NCI-H2107 treated with DMSO at 0.1 percent for 48 hours (cell line): ENCODE data around the gene BTN3A1.
"Not testable (repeated sequence)": the region's sequence is repeated elsewhere in the genome, so short reads cannot be mapped to it uniquely, and the experiment has no call there.

Experiments used
- DNase-seq: peaks from one replicate; lab custom pipeline; 2025; ENCODE audit not compliant: unreplicated experiment; lab: John Stamatoyannopoulos, UW

Gene BTN3A1

DNA sequence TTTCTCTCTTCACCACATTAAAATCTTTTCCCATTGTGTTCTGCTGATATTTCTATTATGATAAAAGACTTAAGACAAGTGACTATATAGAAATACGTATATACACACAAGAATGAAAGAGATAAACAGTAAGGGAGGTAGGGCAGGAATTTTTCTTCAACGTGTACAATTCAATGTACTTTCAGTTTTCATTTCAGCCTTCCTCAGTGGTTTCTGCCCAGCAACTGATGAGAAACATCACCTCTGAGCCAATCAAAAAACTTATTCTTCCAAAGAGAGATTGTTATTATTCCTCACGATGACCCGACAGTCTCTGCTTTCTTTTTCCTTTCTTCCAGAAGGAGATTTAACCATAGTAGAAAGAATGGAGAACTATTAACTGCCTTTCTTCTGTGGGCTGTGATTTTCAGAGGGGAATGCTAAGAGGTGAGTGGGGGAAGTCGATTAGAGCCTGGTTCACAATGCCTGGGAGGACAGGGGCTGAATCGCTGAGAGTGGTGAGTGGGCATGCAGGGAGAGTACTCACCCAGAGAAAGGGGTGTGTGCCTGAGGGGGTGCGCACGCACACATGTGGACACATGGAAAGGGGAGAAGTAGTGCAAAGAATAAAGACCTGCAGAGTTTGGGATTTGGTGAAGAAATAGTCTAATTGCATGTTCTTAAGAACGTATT is at the start of gene BTN3A1:
Gene BTN3A1, plus strand, starts transcription at position 289 of the 672 bp plus-strand sequence. CDS start 3,289 bp downstream, outside the sequence.
- peak; percentile 76 for DNase-seq

DNA sequence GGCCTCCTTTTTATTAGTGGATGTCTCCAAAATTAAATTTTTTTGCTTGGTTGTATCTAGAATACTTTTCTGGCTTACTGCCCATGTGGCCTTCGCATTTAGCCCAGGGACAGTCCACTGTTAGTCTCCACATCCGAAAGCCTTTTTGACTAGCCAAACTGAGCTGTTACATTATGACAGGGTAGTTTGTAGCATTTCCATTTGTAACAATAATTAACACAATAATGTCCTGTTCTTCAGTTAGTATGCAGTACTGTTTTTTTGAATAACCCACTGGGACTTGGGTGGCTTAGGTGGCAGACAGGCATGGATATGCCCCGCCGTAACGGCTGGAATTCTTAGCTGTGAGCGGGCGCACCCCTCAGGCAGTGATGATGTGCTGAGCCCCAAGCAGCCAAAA is 49.8 kb upstream of the BTN3A1 start:
- DNase-seq = no peak

DNA sequence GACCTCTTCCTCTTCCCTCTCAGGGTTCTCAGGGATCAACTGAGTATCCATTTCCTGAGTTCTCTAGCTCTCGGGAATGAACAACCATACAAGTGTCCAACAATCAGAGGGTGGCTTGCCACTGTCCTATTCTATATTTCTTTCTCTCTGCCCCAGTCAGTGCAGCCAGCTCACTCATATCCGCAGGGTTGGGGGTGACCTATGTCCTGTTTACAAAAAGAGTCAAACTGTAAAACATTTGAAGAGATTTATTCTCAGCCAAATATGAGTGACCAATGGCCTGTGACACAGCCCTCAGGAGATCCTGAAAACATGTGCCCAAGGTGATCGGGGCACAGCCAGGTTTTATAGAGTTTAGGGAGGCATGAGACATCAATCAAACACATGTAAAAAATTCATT is 47.9 kb upstream of the BTN3A1 start:
- no peak for DNase-seq

DNA sequence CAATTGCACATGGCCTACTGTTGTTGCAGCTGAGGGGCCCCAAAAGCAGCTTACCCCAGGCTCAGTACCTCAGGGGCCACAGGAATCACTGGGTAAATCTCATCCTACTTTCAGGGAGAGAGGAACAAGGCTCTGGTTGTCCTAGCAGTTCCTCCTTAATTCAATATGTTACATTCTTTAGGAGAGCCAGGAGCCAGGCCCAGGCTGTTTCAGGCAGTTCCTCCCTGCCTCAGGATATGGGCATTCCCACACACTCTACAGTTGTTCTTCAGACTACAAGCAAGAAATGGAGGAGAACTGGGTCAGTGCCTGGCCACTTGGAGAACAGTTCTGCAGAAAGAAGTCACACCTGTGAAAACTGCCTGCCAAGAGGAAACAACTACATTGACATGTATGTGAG is 46.7 kb upstream of the BTN3A1 start:
- no peak for DNase-seq

DNA sequence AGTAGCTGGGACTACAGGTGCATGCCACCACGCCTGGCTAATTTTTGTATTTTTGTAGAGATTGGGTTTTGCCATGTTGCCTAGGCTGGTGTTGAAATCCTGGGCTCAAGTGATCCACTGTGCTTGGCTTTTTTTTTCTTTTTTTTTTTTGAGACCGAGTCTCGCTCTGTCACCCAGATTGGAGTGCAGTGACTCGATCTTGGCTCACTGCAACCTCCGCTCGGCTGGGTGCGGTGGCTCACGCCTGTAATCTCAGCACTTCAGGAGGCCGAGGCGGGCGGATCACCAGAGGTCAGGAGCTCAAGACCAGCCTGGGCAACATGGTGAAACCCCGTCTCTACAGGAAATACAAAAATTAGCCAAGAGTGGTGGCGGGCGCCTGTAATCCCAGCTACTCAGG is 44.5 kb upstream of the BTN3A1 start:
- not testable (repeated sequence) for DNase-seq

DNA sequence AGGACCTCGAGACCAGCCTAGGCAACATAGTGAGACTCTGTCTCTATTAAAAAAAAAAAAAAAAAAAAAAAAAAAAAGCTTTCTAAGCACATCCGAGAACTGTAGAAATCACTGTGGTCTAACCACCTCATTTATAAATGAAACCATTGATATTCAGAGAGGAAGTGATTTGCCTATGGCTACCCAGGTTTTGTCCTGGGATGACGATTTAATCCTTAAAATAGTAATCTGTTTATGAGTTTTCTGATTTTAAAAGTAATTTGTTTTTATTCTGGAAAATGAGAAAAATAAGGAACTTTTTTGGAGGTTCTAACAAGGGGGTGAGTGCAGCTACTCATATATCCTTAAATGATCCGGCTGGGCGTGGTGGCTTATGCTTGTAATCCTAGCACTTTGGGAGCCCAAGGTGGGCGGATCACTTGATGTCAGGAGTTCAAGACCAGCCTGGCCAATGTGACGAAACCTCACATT is 43.5 kb upstream of the BTN3A1 start:
- no peak for DNase-seq

DNA sequence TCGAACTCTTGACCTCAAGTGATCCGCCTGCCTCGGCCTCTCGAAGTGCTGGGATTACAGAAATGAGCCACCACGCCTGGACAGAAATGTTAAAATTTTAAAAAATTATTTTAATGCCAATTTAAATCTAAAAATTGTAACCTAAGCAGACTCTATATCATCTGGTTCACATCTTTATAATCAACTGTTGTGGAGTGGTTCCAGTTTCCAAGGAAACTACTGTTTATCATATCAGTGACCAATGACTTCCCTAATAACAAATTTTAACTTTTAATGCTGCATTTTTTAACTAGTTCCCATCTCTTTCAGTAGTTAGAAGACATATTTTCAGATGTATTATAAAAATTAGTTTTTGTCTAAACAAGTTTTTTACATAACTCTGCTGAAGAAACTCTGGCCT is 42.3 kb upstream of the BTN3A1 start:
- no peak for DNase-seq

DNA sequence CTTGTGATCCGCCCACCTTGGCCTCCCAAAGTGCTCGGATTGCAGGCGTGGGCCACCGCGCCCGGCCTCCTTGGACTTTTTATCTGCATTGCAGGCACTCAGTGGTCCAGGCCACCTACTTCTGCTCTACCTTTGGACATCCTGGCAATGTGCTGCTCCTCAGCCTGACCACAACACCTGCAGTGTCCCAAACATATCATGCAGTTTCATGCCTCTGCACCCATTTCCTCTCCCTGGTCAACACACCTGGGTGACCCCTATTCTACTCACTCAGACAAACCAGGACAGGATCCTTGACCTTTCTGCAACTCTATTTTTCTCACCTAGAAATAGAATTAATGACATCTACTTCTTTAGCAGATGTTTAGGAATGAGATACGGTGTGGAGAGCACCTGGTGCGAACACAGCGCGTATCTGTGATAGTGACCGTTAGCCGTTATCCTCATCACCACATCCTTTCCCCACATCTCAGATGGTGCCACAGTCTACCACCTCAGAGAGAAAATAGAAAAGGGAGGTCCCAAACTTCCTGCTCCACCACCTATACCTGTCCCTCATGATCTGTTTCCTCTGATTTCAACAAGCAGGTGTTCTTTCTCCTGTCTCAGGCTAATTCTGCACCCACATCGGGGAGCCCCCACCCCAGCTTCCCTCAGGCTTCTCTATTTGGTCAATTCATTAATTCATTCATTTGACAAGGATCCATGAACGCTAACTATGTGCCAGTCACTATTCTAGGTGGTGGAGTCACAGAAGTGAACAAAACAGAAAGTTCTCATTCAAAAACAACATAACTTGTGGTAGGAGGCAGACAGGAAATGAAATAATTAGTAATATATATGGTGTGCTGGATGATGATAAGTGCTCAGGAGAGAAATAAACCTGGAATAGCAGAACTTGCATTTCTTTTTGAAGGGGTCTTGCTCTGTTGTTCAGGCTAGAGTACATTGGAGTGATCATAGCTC is 41.3 kb upstream of the BTN3A1 start:
- DNase-seq = no peak

DNA sequence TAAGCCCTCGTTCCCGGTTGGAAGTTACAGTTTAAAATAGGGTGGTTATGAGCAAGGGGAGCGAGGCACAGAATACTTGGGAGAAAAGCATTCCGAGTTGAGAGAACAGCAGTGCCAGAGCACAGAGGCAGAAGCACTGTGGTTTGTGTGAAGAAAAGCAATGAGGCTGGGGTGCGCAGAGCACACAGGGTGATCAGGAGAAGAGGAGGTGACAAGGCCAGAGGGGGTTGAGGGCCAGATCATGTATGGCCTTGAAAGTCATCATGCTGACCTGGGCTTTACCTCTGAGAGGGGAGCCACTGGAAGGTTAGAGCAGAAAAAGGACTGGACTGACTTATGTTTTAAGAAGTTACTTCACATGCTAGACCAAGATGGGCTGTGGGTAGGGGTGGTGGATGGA is 40.5 kb upstream of the BTN3A1 start:
- no peak for DNase-seq

DNA sequence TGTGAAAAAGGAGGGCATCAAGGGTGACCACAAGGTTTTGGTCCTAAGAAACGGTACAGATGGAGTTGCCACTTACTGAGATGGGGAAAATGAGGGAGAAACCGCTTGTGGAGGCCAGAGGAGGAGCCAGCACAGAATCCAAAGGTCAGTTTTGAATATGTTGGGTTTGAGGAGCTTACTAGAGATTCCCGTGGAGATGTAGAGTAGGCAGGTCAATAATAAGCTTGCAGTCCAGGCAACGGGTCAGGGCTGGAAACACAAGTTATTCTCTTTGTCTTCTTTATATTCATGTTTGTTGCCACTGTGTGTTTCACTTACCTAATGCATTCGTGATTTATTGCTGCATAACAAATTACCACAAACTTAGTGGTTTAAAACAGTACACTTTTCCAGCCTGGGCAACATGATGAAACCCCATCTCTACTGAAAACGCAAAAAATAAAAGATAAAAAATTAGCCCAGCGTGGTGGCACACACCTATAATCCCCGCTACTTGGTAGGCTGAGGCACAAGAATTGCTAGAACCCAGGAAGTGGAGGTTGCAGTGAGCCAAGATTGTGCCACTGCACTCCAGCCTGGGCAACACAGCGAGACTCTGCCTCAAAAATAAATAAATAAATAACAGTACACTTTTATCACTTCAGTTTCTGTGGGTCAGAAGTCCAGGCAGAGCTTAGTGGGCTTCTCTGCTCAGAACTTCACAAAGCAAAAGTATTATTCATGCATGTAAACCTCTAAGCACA is 39.8 kb upstream of the BTN3A1 start:
- no peak for DNase-seq

DNA sequence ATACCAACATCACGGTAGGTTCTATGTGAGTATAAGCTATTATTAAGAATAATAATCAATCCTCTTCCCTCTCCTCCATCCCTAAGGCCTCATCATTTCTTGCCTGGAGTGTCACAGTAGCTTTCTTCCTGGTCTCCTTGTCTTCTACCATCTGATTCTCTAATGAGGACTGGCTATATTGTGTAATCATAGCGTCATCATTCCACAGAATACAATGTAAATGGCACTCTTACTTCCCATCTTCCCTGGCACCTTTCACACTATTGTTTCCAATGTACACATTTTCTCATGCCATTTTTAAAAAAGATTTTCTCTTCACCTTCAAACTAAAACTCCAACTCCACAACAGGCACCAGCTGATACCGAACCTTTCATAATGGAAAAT is 39.2 kb upstream of the BTN3A1 start:
- DNase-seq = no peak

DNA sequence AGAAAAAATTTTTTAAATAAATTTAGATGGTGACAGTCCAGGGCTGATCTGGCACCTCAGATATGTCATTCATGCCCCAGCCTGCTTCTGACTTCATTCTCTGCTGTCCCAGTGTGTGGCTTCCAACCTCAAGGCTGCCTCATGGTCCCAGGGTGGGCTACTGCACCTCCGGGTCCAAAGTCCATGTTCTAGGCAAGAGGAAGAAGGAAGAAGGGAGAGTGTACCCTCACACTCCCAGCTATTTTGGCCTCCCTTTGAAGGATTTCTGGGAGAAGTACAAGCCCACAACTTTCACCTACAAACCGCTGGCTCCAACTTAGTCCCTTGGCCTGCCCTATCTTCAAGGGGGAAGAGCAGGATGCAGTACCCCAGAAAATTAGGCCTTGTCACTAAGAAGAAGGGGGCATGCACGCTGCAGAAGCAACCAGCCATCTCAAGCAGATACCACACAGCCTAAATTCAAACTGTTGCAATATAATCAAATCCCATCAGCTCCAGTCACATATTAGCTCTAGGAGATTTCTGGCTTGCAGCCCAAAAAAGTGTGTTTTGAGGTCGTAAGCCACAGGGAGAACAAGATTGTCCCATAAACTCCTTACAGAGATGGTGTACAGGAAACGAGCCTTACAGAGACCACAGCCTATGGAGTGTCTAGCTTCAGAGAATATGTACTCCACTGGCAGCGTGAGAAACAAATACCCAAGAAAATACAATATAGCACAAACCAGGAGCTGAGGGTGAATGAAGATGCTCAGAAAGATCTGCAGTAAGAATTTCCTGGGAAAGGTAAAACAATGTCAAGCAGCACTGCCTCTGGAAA is 38.0 kb upstream of the BTN3A1 start:
- DNase-seq = peak; percentile 8

DNA sequence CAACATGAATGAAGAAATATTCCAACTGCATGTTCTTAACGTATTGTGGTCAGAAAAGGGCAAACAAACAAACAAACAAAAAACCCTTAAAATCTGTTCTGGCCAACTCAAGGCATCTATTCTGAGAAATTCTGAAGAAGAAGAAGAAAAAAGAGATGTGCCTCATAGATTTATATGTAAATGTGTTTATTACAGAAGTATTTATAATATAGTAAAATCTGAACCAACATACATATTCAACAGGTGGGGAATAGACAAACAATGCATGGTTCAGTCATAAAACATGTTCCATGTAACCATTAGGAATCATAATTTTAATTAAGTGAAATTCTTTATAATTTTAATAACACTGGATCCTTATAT is 36.5 kb upstream of the BTN3A1 start:
- no peak for DNase-seq

DNA sequence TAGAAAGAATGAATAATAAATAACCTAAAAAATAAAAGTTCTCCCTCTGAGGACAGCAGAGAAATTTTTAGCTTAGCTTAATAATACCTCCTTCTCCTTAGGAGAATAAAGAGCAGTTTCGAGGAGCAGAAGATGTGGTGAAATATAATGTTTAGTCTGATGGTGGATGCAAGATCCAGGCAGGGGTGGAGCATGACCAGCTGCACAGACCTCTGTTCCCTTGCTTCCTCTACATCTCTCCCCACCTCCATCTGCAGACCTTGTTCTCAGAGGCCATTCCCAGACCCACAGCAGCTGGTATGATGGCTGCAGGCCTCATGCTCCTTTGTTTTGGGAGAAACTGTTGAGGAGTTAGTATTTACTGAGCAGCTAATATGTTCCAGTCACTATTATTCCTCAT is 35.6 kb upstream of the BTN3A1 start:
- DNase-seq = peak; percentile 3

DNA sequence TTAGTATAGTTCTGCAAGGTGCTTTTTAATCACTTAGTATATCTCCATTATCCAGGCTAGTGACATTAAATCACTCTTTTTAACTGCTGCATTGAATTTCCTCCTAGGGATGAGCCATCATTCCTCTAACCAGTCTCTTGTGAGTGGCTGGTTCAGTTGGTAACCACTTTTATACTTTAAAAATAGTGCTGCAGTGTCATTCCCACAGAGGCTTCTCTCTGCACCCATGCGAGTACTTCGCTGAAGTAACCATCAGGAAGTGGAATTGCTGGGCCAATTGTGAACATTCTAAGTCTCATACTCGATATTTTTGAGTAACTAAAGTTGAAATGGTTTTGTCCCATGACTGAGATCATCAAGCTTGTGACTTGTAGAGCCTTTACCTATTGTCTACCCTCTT is 35.0 kb upstream of the BTN3A1 start:
- DNase-seq = no peak

DNA sequence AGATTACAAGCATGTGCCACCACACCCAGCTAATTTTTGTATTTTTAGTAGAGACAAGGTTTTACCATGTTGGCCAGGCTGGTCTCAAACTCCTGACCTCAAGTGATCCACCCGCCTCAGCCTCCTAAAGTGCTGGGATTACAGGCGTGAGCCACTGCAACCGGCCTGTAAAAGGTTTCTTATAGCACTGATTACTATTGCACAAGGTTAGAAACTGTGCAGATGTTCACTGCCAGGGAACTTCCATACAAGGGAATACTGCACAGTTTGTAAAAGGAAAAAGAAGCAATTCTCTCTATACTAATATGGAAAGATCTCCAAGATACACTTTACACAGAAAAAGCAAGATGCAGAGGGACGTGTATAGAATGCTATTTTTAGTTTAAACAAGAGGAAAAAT is 30.3 kb upstream of the BTN3A1 start:
- DNase-seq = not testable (repeated sequence)

DNA sequence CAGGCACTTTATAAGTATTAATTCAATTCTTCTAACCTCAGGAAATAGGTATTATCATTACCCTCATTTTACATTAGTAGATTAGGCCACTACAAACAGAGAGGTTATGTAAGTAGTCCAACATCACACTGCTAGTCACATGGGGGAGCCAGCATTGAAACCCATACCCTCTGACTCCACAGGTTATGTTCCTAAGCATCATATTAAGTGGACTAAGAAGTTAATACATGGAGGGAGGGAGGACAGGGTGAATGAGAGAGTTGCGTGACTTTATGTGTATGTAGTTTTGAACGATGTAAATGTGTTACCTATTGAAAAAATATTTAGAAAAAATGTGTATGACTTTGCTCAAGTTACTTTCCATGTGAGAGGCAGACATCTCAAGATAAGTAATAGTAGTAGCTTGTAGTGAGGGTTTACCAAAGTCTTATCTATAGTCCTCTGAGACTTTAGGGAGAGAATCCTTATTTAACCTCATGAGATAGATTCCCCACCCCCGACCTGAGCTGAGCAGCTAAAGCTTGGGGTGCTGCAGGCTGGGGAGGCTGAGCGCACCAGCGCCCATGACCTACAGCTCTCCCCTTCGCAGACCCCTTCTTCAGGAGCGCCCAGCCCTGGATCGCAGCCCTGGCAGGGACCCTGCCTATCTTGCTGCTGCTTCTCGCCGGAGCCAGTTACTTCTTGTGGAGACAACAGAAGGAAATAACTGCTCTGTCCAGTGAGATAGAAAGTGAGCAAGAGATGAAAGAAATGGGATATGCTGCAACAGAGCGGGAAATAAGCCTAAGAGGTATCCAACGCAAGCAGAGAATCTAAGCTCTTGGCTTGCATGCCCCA is 29.5 kb upstream of the BTN3A1 start:
- DNase-seq = no peak

DNA sequence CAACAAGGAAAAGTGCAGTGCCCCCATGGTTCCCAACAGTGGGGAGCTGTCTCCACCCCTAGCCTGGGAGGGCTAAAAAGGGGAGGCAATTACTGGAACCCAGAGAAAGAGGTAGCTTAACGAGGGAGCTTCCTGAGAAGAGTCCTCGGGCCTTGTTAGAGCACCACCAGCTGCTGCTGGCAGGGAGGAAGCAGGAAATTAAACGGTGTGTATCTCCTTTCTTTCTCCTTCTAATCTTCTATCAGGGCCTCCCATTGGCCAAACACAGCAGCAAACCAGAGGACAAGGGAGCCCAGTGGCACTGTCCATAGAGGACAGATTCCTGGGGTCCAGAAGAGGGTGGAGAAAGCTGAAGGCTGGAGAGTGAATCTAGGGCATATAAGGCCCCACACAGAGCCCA is 26.8 kb upstream of the BTN3A1 start:
- DNase-seq = no peak

DNA sequence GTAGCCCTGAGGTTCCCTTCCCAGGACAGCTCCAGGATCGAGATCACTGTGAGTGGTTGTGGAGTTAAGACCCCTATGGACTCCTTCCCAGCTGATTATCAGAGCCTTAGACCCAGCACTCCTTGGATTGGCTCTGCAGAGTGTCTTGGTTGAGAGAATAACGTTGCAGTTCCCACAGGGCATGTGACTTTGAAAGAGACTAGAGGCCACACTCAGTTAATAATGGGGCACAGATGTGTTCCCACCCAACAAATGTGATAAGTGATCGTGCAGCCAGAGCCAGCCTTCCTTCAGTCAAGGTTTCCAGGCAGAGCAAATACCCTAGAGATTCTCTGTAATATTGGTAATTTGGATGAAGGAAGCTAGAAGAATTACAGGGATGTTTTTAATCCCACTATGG is 24.4 kb upstream of the BTN3A1 start:
- no peak for DNase-seq

DNA sequence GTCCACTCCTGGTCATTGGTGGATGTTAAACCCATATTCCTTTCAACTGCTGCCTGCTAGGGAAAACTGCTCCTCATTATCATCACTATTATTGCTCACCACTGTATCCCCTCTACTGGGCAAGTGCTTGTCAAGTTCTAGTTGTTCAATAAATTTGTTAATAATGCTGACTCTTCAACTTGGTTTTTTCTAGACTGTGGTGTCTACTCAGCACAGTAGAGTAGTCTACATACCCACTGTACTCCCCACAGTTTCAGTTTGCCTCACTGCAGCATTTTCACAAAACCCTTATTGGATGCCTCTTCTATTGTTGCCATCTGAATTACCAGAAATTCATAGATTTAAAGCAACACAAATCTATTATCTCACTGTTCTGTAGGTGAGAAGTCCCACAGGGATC is 23.9 kb upstream of the BTN3A1 start:
- DNase-seq = not testable (repeated sequence)
